Left kidney (tissue), 2 donors: ENCODE results near the gene HYAL4. TPM values are rescaled to one million over a fixed set of nuclear protein-coding genes. Genes with fewer than 3 reads are reported as not detected.
A peak's percentile ranks its signal among the peaks of the same experiment; 100 is the strongest.

ENCODE experiments used
- DNase-seq: peaks from one replicate; pipeline ENCODE4 v3.0.0-alpha.2; 2013
- polyA plus RNA-seq: library from polyadenylated mRNA; unstranded; fragments of 120-200 nt; gene quantifications from one replicate; pipeline ENCODE4 v1.2.1, GENCODE V29; 2013; ENCODE audit not compliant: insufficient read length

The HYAL4 gene
- polyA plus RNA-seq, 1 donor = 0.86 TPM

- no peak for DNase-seq
Measured at GRCh38 chr7:123905714-123906113, 60.7 kb downstream of the HYAL4 start.

DNA sequence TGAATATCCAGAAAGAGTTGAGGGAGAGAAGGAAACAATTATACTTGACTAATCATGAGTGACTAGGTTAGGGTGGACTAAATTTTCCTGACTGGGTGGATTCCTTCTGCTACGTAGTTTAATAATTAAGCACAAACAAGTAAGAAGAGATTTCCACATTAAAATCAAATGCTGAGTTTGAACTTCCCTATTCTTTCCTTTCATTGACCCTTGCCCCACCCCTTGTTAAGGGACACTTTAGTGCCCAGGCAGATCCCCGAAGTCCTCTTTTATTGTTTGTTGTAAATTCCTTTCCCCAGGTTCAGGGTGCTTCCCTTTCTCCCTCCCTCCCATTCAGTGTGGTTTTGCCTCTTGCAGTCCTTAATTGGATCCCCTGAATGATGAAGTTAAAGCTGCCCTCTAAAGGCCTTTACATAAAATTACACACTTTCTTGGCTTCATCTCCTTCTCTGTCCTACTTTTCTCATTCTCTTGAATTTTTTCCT is 71.3 kb downstream of the HYAL4 start:
- DNase-seq = peak; percentile 29

- DNase-seq = no peak
Measured at GRCh38 chr7:123917878-123918277, 72.9 kb downstream of the HYAL4 start.

DNA sequence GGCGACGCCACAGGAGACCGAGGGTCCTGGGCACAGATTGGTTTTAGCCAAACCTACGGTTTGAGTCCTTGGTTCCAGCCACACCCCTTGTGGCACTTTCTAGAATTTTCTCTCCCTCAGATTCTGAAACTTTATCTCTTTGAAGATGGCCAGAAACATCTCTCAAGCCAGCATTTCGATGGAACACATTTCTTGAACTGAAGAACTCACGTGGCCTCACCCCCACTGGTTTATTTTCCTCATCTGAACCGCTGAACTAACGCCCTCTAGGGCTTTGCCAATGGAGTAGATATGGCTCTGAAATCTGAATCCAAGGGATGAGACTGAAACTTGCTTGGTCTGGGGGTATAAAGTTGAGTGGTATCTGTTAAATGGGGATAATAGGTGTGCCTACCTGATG is 73.3 kb downstream of the HYAL4 start:
- no peak for DNase-seq

DNA sequence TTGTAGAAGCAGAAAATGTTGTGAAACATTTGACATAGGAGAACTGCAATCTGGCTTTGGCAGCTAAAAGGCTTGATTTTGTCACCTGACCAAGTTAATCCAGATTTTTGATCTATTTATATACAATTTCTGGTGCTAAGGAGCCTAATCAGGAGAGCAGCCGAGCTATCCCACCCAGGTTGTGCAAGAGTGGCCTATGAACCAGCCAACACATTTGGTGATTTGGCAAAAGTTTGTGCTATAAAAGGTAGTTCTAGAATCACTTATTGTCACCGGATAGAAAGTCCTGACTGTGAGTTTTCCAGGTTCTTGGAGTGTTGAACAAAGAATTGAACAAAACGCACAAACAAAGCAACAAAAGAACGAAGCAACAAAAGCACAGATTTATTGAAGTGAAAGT is 78.6 kb downstream of the HYAL4 start:
- DNase-seq = no peak

DNA sequence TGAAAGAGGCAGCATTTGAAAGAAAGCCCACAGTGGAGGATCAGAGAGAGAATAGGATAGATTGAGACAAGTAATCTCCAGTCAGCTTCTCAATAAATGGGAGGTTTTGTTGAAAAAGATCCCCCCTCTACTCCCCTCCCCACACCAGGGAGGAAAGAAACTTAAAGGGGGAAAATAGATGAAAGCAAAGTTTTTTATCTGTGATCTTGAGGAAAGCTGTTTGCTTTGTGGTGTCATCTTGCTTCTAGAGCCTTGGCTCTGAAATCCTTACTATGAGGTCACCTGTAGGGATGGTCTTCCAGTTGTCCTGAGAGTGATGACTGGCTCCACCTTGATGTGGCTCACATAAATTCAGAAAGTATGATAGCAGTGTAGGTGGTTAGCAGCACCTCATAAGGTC is 80.0 kb downstream of the HYAL4 start, which contains the start of gene SPAM1:
Gene SPAM1, plus strand, starts transcription at position 301 of the 400 bp plus-strand sequence. CDS start 28,330 bp downstream, outside the sequence.
- no peak for DNase-seq

Other genes with a start within 250 kb of the HYAL4 start
- 2.5 TPM for gene ASB15, start 243.3 kb upstream of the HYAL4 start, polyA plus RNA-seq
- gene LMOD2, start 189.3 kb upstream of the HYAL4 start, polyA plus RNA-seq = not detected
- 82.4 TPM for gene WASL, start 96.2 kb upstream of the HYAL4 start, polyA plus RNA-seq
- gene SPAM1, start 80.1 kb downstream of the HYAL4 start, polyA plus RNA-seq = 0.10 TPM
- gene TMEM229A, start 187.9 kb downstream of the HYAL4 start, polyA plus RNA-seq = 0.13 TPM